GM12878 (cell line): ENCODE results near the gene TMEM140.

Experiments used
- ATF3 ChIP-seq: IDR thresholded peaks from 2 replicates; pipeline ENCODE4 v1.6.1; 2011; ENCODE audit warnings: low read depth, mild to moderate bottlenecking, low read length, moderate library complexity, borderline replicate concordance; ENCODE audit errors: extremely low read depth
- MAX ChIP-seq: IDR thresholded peaks from 2 replicates; pipeline ENCODE4 v1.6.1; 2012; ENCODE audit warnings: low read depth, low read length, improper control_type of control experiment
- TF ChIP-seq, protein P1 (sequence below): IDR thresholded peaks from 2 replicates; pipeline ENCODE4 v1.6.1; 2011; ENCODE audit warnings: low read depth, low read length, improper control_type of control experiment, borderline replicate concordance

GRCh38 chr7:135204341-135204749 lies 56.5 kb downstream of the TMEM140 start:
- no peak for TF ChIP-seq MAX
- TF ChIP-seq ATF3, result no peak
- TF ChIP-seq, protein P1, sequence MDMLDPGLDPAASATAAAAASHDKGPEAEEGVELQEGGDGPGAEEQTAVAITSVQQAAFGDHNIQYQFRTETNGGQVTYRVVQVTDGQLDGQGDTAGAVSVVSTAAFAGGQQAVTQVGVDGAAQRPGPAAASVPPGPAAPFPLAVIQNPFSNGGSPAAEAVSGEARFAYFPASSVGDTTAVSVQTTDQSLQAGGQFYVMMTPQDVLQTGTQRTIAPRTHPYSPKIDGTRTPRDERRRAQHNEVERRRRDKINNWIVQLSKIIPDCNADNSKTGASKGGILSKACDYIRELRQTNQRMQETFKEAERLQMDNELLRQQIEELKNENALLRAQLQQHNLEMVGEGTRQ, result no peak
